ENCODE data around the gene PHYHD1. TPM values are rescaled to one million over a fixed set of nuclear protein-coding genes. Genes with fewer than 3 reads are reported as not detected.

Gene PHYHD1
- total and polyA plus RNA-seq, 2 of the 4 experiments (the other 2 are of a cell fraction) = 2.2 to 8.4 TPM

DNA sequence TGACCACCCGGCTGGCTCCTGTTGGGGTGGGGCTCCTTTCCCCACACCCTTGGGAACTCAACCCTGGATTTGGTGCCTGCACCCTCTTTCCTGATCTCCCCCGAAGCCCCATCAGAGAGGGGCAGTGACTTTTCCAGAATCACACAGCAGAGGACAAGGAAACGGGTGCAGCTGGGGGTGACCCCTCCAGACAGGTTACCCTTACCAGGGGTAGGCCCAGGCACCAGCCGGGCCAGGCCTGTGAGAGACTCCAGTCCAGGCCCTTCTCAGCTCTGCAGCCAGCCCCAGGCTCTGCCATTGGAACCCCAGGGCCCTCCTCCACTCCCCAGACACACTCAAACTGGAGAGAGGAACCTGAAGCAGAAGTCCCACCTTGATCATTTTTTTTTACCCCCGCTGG is 19.0 kb upstream of the PHYHD1 start:
- H2AK9ac ChIP-seq (replicated peaks; ENCODE audit: low read depth, low read length, poor library complexity) = no peak overlapping the region
- H3K9ac ChIP-seq (ENCODE audit: low read depth, low read length) = no peak overlapping the region
- peaks cover 18% of the 10 kb centered on the region for H3K9me1 ChIP-seq (ENCODE audit: insufficient read depth, low read length)
- ChIA-PET POLR2A (ENCODE audit: unreplicated experiment) (no interaction called here), CTCF (no interaction called here)
- no peaks in the 10 kb centered on the region for H3K9me3 ChIP-seq (ENCODE audit: control insufficient read depth, insufficient read depth, low read length)
- no peak overlapping the region for H3K27ac ChIP-seq (ENCODE audit: insufficient read depth, low read length)
- H4K5ac ChIP-seq (ENCODE audit: low read depth, low read length) = no peak overlapping the region
- no peak overlapping the region for H2AK5ac ChIP-seq (ENCODE audit: low read depth, low read length)
- 90% methylated on average over 2 of the region's 5 CpGs; no CpG with 5 or more reads in 1 of the 2 experiments for WGBS, 2 experiments (ENCODE audit: extremely low coverage in 2 of 2, insufficient read length in 1 of 2)
- H2BK15ac ChIP-seq (ENCODE audit: low read depth, low read length) = no peak overlapping the region
- H3K18ac ChIP-seq (ENCODE audit: low read depth, low read length) = no peak overlapping the region
- H3K14ac ChIP-seq (replicated peaks; ENCODE audit: low read depth, low read length) = no peak overlapping the region
- H4K8ac ChIP-seq (ENCODE audit: low read depth in 2 of 2, low read length in 2 of 2) = no peak overlapping the region
- no peak overlapping the region for H3K4me3 ChIP-seq (ENCODE audit: insufficient read depth, low read depth, low read length)
- H4K91ac ChIP-seq (ENCODE audit: insufficient read depth, low read depth, low read length) = no peak overlapping the region
- H2AFZ ChIP-seq (replicated peaks; ENCODE audit: low read length, poor library complexity) = no peak overlapping the region
- H3K56ac ChIP-seq (ENCODE audit: extremely low read depth, insufficient read depth, low read length) = no peak overlapping the region
- H3K36me3 ChIP-seq (ENCODE audit: control insufficient read depth, insufficient read depth, low read length) = peaks cover 21% of the 10 kb centered on the region
- dilution Hi-C loops (cut with HindIII; ENCODE audit: low sequenced_read_pairs, unreplicated experiment) (no loop called here), in situ Hi-C loops (cut with MboI; ENCODE audit: low sequenced_read_pairs) (no loop called here), intact Hi-C loops (cut with micrococcal nuclease) (no loop called here)
- no peak overlapping the region for H3K4ac ChIP-seq (ENCODE audit: low read depth, low read length)
- ATAC-seq (ENCODE audit: low read depth) = no peak
- no peak for DNase-seq
- H3K79me1 ChIP-seq (ENCODE audit: low read depth in 1 of 2, low read length in 2 of 2) = peaks cover 24 to 79% of the 10 kb centered on the region in 2 experiments; a peak in 3 of 4 replicates
- no TSS peak for BruUV-seq (replicated peaks)
- no peak overlapping the region for H3K4me2 ChIP-seq (ENCODE audit: low read depth, low read length)
- H2BK20ac ChIP-seq (ENCODE audit: low read depth, low read length) = no peak overlapping the region
- TF ChIP-seq MAZ (IDR thresholded peaks at IDR 0.05; ENCODE audit: borderline replicate concordance, low read depth, low read length) (no peak), BHLHE40 (IDR thresholded peaks at IDR 0.05; ENCODE audit: low read depth, low read length) (no peak), MAFK (IDR thresholded peaks at IDR 0.05; ENCODE audit: low read depth, low read length) (no peak), CHD1 (IDR thresholded peaks at IDR 0.05; ENCODE audit: low read depth, low read length) (no peak), FOS (IDR thresholded peaks at IDR 0.05; ENCODE audit: low read depth, low read length) (no peak), MXI1 (IDR thresholded peaks at IDR 0.05; ENCODE audit: borderline replicate concordance, low read depth, low read length) (no peak), RAD21 (IDR thresholded peaks at IDR 0.05; ENCODE audit: low read length) (no peak), POLR2A (IDR thresholded peaks at IDR 0.05; ENCODE audit: low read depth, low read length) (no peak), SMC3 (IDR thresholded peaks at IDR 0.05; ENCODE audit: low read depth, low read length) (no peak), RFX5 (IDR thresholded peaks at IDR 0.05; ENCODE audit: low read depth, low read length) (no peak), CEBPB (IDR thresholded peaks at IDR 0.05; ENCODE audit: low read depth, low read length) (no peak), NFE2L2 (IDR thresholded peaks at IDR 0.05; ENCODE audit: low read depth, low read length) (no peak), RCOR1 (IDR thresholded peaks at IDR 0.05; ENCODE audit: insufficient replicate concordance, low read length) (no peak)
- TF ChIP-seq, protein P1, sequence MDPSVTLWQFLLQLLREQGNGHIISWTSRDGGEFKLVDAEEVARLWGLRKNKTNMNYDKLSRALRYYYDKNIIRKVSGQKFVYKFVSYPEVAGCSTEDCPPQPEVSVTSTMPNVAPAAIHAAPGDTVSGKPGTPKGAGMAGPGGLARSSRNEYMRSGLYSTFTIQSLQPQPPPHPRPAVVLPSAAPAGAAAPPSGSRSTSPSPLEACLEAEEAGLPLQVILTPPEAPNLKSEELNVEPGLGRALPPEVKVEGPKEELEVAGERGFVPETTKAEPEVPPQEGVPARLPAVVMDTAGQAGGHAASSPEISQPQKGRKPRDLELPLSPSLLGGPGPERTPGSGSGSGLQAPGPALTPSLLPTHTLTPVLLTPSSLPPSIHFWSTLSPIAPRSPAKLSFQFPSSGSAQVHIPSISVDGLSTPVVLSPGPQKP (IDR thresholded peaks at IDR 0.05; ENCODE audit: borderline replicate concordance, low read depth, low read length) = no peak
- TF ChIP-seq, protein P2, sequence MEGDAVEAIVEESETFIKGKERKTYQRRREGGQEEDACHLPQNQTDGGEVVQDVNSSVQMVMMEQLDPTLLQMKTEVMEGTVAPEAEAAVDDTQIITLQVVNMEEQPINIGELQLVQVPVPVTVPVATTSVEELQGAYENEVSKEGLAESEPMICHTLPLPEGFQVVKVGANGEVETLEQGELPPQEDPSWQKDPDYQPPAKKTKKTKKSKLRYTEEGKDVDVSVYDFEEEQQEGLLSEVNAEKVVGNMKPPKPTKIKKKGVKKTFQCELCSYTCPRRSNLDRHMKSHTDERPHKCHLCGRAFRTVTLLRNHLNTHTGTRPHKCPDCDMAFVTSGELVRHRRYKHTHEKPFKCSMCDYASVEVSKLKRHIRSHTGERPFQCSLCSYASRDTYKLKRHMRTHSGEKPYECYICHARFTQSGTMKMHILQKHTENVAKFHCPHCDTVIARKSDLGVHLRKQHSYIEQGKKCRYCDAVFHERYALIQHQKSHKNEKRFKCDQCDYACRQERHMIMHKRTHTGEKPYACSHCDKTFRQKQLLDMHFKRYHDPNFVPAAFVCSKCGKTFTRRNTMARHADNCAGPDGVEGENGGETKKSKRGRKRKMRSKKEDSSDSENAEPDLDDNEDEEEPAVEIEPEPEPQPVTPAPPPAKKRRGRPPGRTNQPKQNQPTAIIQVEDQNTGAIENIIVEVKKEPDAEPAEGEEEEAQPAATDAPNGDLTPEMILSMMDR (conservative IDR thresholded peaks at IDR 0.05; ENCODE audit: low read depth, low read length) = no peak
- TF ChIP-seq, protein P3, sequence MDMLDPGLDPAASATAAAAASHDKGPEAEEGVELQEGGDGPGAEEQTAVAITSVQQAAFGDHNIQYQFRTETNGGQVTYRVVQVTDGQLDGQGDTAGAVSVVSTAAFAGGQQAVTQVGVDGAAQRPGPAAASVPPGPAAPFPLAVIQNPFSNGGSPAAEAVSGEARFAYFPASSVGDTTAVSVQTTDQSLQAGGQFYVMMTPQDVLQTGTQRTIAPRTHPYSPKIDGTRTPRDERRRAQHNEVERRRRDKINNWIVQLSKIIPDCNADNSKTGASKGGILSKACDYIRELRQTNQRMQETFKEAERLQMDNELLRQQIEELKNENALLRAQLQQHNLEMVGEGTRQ (IDR thresholded peaks at IDR 0.05; ENCODE audit: low read depth, low read length) = no peak
- H3K4me1 ChIP-seq (ENCODE audit: control insufficient read depth, insufficient read depth, low read length) = peaks cover 4% of the 10 kb centered on the region
- no peak overlapping the region for H2BK5ac ChIP-seq (ENCODE audit: low read depth, low read length, poor library complexity, severe bottlenecking)
- H2BK120ac ChIP-seq (ENCODE audit: low read depth, low read length) = no peak overlapping the region
- peaks cover 16% of the 10 kb centered on the region for H4K20me1 ChIP-seq (ENCODE audit: insufficient read depth, low read length)
- no peak overlapping the region for H3K23ac ChIP-seq (ENCODE audit: low read depth, low read length)
- no peaks in the 10 kb centered on the region for H3K27me3 ChIP-seq (ENCODE audit: control insufficient read depth, insufficient read depth, low read length)
